GM19043 (cell line): Measurements from ENCODE around the gene EFNB2.

Source experiments
- ATAC-seq: cut with Tn5 transposase; IDR thresholded peaks from one replicate; pipeline ENCODE4 v1.9.1; 2021; ENCODE audit warnings: low read depth; ENCODE audit not compliant: unreplicated experiment

The EFNB2 gene

GRCh38 chr13:106526738-106527444, 8.6 kb downstream of the EFNB2 start:
- no peak for ATAC-seq

GRCh38 chr13:106525865-106526264, 9.6 kb downstream of the EFNB2 start:
- no peak for ATAC-seq

GRCh38 chr13:106524108-106524507, 11.4 kb downstream of the EFNB2 start:
- no peak for ATAC-seq

- ATAC-seq: no peak
Observed at GRCh38 chr13:106523576-106523975, 11.9 kb downstream of the EFNB2 start.

GRCh38 chr13:106522898-106523525, 12.4 kb downstream of the EFNB2 start:
- ATAC-seq: no peak

GRCh38 chr13:106522112-106522705, 13.3 kb downstream of the EFNB2 start:
- no peak for ATAC-seq

- ATAC-seq: no peak
Observed at GRCh38 chr13:106521095-106521799, 14.2 kb downstream of the EFNB2 start.

GRCh38 chr13:106520251-106521054, 15.0 kb downstream of the EFNB2 start:
- ATAC-seq: no peak

- no peak for ATAC-seq
Observed at GRCh38 chr13:106518512-106518911, 16.9 kb downstream of the EFNB2 start.

GRCh38 chr13:106517109-106517847, 18.2 kb downstream of the EFNB2 start:
- no peak for ATAC-seq

GRCh38 chr13:106515635-106516254, 19.7 kb downstream of the EFNB2 start:
- no peak for ATAC-seq

- ATAC-seq: no peak
Observed at GRCh38 chr13:106514928-106515634, 20.4 kb downstream of the EFNB2 start.

- no peak for ATAC-seq
Observed at GRCh38 chr13:106513025-106513983, 22.2 kb downstream of the EFNB2 start.

- ATAC-seq: peak; percentile 85
Observed at GRCh38 chr13:106507560-106508274, 27.7 kb downstream of the EFNB2 start.

- ATAC-seq: no peak
Observed at GRCh38 chr13:106506286-106506685, 29.2 kb downstream of the EFNB2 start.

- ATAC-seq: no peak
Observed at GRCh38 chr13:106505732-106506131, 29.7 kb downstream of the EFNB2 start.

- no peak for ATAC-seq
Observed at GRCh38 chr13:106505295-106505694, 30.2 kb downstream of the EFNB2 start.
